Liver (tissue), 9 donors: ENCODE measurements around the gene CIAPIN1. TPM values are rescaled to one million over a fixed set of nuclear protein-coding genes. Genes with fewer than 3 reads are reported as not detected.

Experiments used
- DNase-seq: peaks from one replicate; pipeline ENCODE4 v3.0.0-alpha.2; 2017; ENCODE audit warnings: low spot score
- H3K27ac ChIP-seq, 2 donors: one replicate each; pipeline ENCODE4 v1.7.0; 2013; ENCODE audit warnings: inconsistent platforms in 2 of 2, low read length in 2 of 2, control low read depth in 1 of 2, low read depth in 1 of 2, mild to moderate bottlenecking in 1 of 2
- H3K27me3 ChIP-seq, 4 donors: one replicate each; pipeline versions ENCODE4 v1.6.1 to v1.7.0; 2013; ENCODE audit warnings: low read length in 3 of 4, inconsistent platforms in 1 of 4, mild to moderate bottlenecking in 1 of 4, moderate library complexity in 1 of 4; ENCODE audit not compliant: control insufficient read depth in 4 of 4, insufficient read depth in 4 of 4
- H3K36me3 ChIP-seq, 4 donors: one replicate each; pipeline versions ENCODE4 v1.6.1 to v1.7.0; 2013; ENCODE audit warnings: low read length in 3 of 4, mild to moderate bottlenecking in 3 of 4, low read depth in 1 of 4, moderate library complexity in 1 of 4; ENCODE audit not compliant: control insufficient read depth in 4 of 4, insufficient read depth in 3 of 4
- H3K4me1 ChIP-seq, 4 donors: one replicate each; pipeline versions ENCODE4 v1.6.1 to v1.7.0; 2013; ENCODE audit warnings: low read length in 3 of 4, mild to moderate bottlenecking in 3 of 4, moderate library complexity in 1 of 4; ENCODE audit not compliant: control insufficient read depth in 4 of 4, insufficient read depth in 4 of 4
- H3K4me3 ChIP-seq, 3 donors: one replicate each; pipeline versions ENCODE4 v1.6.1 to v1.7.0; 2013; ENCODE audit warnings: low read length in 3 of 3, control low read depth in 1 of 3, low read depth in 1 of 3, mild to moderate bottlenecking in 1 of 3
- H3K9ac ChIP-seq, 2 donors: one replicate each; pipeline ENCODE4 v1.7.0; 2013; ENCODE audit warnings: low read length in 2 of 2, mild to moderate bottlenecking in 2 of 2, moderate library complexity in 2 of 2, control low read depth in 1 of 2, low read depth in 1 of 2
- H3K9me3 ChIP-seq, 4 donors: one replicate each; pipeline versions ENCODE4 v1.6.1 to v1.7.0; 2013; ENCODE audit warnings: low read length in 3 of 4; ENCODE audit not compliant: control insufficient read depth in 4 of 4
- EGR1 ChIP-seq, 2 donors: IDR thresholded peaks; 2 replicates each; pipeline ENCODE4 v1.6.1; 2016 to 2018; ENCODE audit warnings: antibody characterized with exemption in 2 of 2, low read depth in 2 of 2
- FOXA1 ChIP-seq: IDR thresholded peaks from 2 replicates; pipeline ENCODE4 v1.6.1; 2016; ENCODE audit warnings: antibody characterized with exemption
- FOXA2 ChIP-seq: IDR thresholded peaks from 2 replicates; pipeline ENCODE4 v1.6.1; 2016; ENCODE audit warnings: antibody characterized with exemption
- GABPA ChIP-seq, 2 donors: IDR thresholded peaks in 1 of 2; conservative IDR thresholded peaks in 1 of 2; 2 replicates each; pipeline ENCODE4 v1.6.1; 2016; ENCODE audit warnings: antibody characterized with exemption in 2 of 2, mild to moderate bottlenecking in 1 of 2, moderate library complexity in 1 of 2
- HNF4A ChIP-seq, 2 donors: conservative IDR thresholded peaks; 2 replicates each; pipeline ENCODE4 v1.6.1; 2016; ENCODE audit warnings: antibody characterized with exemption in 2 of 2, mild to moderate bottlenecking in 2 of 2
- JUND ChIP-seq, 2 donors: IDR thresholded peaks; 2 replicates each; pipeline ENCODE4 v1.6.1; 2016; ENCODE audit warnings: antibody characterized with exemption in 2 of 2
- NR2F2 ChIP-seq: IDR thresholded peaks from 2 replicates; pipeline ENCODE4 v1.6.1; 2016; ENCODE audit warnings: antibody characterized with exemption
- RXRA ChIP-seq, 2 donors: IDR thresholded peaks; 2 replicates each; pipeline ENCODE4 v1.6.1; 2017 to 2018; ENCODE audit warnings: antibody characterized with exemption in 2 of 2, mild to moderate bottlenecking in 1 of 2
- SP1 ChIP-seq: IDR thresholded peaks from 2 replicates; pipeline ENCODE4 v1.6.1; 2018; ENCODE audit warnings: antibody characterized with exemption, mild to moderate bottlenecking
- TAF1 ChIP-seq: conservative IDR thresholded peaks from 2 replicates; pipeline ENCODE4 v1.6.1; 2016; ENCODE audit warnings: antibody characterized with exemption, mild to moderate bottlenecking
- WGBS: extraction: QIAGEN DNeasy Blood & Tissue Kit; methylation state at CpG from one replicate; pipeline ENCODE4 v1.1.7; 2013; 5-methylcytosine and 5-hydroxymethylcytosine counted together
- polyA plus RNA-seq, 2 donors: library from polyadenylated mRNA; stranded (reverse) in 1 of 2; unstranded in 1 of 2; fragments of 200-250 nt in 1 of 2; fragments of >200 nt in 1 of 2; fragmentation: Nextera tagmentation in 1 of 2; extraction: Ambion mirVana in 1 of 2; gene quantifications; one replicate each; pipeline versions ENCODE4 v1.2.1 to v1.2.3, GENCODE V29; 2013 to 2015
- total RNA-seq, 2 donors: library from RNA; depleted of rRNA; stranded (reverse); fragments of >200 nt; gene quantifications; one replicate each; pipeline ENCODE4 v1.2.3, GENCODE V29; 2014
- TF ChIP-seq, protein P1 (sequence below): fragments of 150-350 bp; IDR thresholded peaks from 2 replicates; pipeline ENCODE4 v1.5.1; 2017; ENCODE audit warnings: improper control_type of control experiment, low read depth, low read length; ENCODE audit not compliant: missing input control
- TF ChIP-seq, protein P2 (sequence below): IDR thresholded peaks from 2 replicates; pipeline ENCODE4 v1.6.1; 2016; ENCODE audit warnings: antibody characterized with exemption
- TF ChIP-seq, protein P3 (sequence below): IDR thresholded peaks from 2 replicates; pipeline ENCODE4 v1.6.1; 2016; ENCODE audit warnings: antibody characterized with exemption, mild to moderate bottlenecking
- TF ChIP-seq, protein P4 (sequence below): IDR thresholded peaks from 2 replicates; pipeline ENCODE4 v1.6.1; 2016; ENCODE audit warnings: antibody characterized with exemption
- TF ChIP-seq, protein P5 (sequence below): IDR thresholded peaks from 2 replicates; pipeline ENCODE4 v1.6.1; 2016; ENCODE audit warnings: antibody characterized with exemption
- donor health status: healthy.
- donor health status: healthy.
- donor health status: healthy.
- donor health status: healthy.
- donor health status: healthy.

CIAPIN1 gene
- total and polyA plus RNA-seq, 4 donors: 19.5 to 32.7 (median 23.4) TPM

DNA sequence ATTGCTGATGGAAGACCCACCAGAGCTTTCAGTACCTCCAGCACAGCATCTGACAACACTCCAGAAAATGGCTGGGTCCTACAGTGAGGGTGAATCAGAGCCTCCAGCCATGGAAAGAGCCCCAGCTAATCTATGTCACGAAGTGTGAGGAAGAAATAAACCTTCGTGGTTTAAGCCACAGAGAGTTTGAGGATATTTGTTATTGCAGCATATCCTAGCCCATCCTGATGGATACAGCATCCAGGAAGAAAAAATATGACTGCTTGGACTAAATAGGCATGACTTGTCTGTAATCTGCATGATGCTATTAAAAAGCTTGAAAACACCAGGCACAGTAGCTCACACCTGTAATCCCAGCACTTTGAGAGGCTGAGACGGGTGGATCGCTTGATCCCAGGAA is 55.9 kb downstream of the CIAPIN1 start:
- no peak overlapping the region for H3K27ac ChIP-seq
- no peak for DNase-seq
- WGBS: 90% methylated on average over 4 of the region's 4 CpGs
- no peaks in the 10 kb centered on the region for H3K4me1 ChIP-seq
- no peaks in the 10 kb centered on the region for H3K9me3 ChIP-seq
- no peaks in the 10 kb centered on the region for H3K27me3 ChIP-seq
- no peak overlapping the region for H3K4me3 ChIP-seq
- H3K9ac ChIP-seq: no peak overlapping the region
- TF ChIP-seq, protein P1, sequence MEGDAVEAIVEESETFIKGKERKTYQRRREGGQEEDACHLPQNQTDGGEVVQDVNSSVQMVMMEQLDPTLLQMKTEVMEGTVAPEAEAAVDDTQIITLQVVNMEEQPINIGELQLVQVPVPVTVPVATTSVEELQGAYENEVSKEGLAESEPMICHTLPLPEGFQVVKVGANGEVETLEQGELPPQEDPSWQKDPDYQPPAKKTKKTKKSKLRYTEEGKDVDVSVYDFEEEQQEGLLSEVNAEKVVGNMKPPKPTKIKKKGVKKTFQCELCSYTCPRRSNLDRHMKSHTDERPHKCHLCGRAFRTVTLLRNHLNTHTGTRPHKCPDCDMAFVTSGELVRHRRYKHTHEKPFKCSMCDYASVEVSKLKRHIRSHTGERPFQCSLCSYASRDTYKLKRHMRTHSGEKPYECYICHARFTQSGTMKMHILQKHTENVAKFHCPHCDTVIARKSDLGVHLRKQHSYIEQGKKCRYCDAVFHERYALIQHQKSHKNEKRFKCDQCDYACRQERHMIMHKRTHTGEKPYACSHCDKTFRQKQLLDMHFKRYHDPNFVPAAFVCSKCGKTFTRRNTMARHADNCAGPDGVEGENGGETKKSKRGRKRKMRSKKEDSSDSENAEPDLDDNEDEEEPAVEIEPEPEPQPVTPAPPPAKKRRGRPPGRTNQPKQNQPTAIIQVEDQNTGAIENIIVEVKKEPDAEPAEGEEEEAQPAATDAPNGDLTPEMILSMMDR: no peak
- no peak for TF ChIP-seq FOXA1
- TF ChIP-seq, protein P2, sequence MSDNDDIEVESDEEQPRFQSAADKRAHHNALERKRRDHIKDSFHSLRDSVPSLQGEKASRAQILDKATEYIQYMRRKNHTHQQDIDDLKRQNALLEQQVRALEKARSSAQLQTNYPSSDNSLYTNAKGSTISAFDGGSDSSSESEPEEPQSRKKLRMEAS: no peak
- TF ChIP-seq, protein P3, sequence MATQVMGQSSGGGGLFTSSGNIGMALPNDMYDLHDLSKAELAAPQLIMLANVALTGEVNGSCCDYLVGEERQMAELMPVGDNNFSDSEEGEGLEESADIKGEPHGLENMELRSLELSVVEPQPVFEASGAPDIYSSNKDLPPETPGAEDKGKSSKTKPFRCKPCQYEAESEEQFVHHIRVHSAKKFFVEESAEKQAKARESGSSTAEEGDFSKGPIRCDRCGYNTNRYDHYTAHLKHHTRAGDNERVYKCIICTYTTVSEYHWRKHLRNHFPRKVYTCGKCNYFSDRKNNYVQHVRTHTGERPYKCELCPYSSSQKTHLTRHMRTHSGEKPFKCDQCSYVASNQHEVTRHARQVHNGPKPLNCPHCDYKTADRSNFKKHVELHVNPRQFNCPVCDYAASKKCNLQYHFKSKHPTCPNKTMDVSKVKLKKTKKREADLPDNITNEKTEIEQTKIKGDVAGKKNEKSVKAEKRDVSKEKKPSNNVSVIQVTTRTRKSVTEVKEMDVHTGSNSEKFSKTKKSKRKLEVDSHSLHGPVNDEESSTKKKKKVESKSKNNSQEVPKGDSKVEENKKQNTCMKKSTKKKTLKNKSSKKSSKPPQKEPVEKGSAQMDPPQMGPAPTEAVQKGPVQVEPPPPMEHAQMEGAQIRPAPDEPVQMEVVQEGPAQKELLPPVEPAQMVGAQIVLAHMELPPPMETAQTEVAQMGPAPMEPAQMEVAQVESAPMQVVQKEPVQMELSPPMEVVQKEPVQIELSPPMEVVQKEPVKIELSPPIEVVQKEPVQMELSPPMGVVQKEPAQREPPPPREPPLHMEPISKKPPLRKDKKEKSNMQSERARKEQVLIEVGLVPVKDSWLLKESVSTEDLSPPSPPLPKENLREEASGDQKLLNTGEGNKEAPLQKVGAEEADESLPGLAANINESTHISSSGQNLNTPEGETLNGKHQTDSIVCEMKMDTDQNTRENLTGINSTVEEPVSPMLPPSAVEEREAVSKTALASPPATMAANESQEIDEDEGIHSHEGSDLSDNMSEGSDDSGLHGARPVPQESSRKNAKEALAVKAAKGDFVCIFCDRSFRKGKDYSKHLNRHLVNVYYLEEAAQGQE: no peak
- no peak for TF ChIP-seq TAF1
- TF ChIP-seq, protein P4, sequence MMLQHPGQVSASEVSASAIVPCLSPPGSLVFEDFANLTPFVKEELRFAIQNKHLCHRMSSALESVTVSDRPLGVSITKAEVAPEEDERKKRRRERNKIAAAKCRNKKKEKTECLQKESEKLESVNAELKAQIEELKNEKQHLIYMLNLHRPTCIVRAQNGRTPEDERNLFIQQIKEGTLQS: no peak
- no peak for TF ChIP-seq RXRA (IDR thresholded peaks at IDR 0.05)
- no peak for TF ChIP-seq JUND (IDR thresholded peaks at IDR 0.05)
- TF ChIP-seq, protein P5, sequence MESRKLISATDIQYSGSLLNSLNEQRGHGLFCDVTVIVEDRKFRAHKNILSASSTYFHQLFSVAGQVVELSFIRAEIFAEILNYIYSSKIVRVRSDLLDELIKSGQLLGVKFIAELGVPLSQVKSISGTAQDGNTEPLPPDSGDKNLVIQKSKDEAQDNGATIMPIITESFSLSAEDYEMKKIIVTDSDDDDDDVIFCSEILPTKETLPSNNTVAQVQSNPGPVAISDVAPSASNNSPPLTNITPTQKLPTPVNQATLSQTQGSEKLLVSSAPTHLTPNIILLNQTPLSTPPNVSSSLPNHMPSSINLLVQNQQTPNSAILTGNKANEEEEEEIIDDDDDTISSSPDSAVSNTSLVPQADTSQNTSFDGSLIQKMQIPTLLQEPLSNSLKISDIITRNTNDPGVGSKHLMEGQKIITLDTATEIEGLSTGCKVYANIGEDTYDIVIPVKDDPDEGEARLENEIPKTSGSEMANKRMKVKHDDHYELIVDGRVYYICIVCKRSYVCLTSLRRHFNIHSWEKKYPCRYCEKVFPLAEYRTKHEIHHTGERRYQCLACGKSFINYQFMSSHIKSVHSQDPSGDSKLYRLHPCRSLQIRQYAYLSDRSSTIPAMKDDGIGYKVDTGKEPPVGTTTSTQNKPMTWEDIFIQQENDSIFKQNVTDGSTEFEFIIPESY: no peak
- TF ChIP-seq HNF4A (conservative IDR thresholded peaks at IDR 0.05): no peak
- H3K36me3 ChIP-seq: no peaks in the 10 kb centered on the region

DNA sequence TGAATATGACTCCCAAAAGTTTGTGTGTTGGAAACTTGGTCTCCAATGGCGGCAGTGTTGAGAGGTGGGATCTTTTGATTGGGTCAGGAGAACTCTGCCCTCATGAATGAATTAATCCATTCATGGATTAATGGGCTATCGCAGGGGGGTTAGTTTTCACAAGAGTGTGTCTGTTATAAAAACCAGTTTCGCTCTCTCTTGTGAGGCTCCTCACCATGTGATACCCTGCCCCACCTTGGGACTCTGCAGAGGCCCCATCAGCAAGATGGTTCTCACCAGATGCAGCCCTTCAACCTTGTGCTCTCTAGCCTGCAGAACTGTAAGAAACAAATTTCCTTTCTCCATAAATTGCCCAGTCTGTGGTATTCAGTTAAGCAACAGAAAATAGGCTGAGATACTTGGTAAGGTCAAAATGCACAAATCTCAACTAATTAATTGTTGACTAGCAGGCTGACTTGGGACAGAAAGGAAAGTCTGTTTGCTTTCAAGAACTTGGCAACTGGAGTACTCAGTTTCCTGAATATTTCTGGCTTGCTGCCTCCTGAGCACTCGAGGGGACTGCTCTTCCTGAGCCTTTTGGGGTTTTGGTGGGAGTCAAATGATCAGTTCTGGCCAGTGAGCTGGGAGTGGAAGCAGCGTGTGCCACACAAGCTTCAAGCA is 56.4 kb downstream of the CIAPIN1 start:
- no peaks in the 10 kb centered on the region for H3K4me1 ChIP-seq
- no peak overlapping the region for H3K27ac ChIP-seq
- TF ChIP-seq, protein P4: no peak
- TF ChIP-seq RXRA (IDR thresholded peaks at IDR 0.05) (no peak), NR2F2 (peak; percentile 50), GABPA (IDR thresholded peaks at IDR 0.05 in 1 of 2, conservative IDR thresholded peaks at IDR 0.05 in 1 of 2) (no peak), FOXA2 (no peak), EGR1 (IDR thresholded peaks at IDR 0.05; ENCODE audit: low read depth in 2 of 2) (no peak), SP1 (no peak)
- TF ChIP-seq, protein P3: no peak
- DNase-seq: no peak
- WGBS: 72% methylated on average over 5 of the region's 5 CpGs
- H3K4me3 ChIP-seq: no peak overlapping the region
- H3K9ac ChIP-seq: no peak overlapping the region
- no peaks in the 10 kb centered on the region for H3K27me3 ChIP-seq
- H3K36me3 ChIP-seq: no peaks in the 10 kb centered on the region
- H3K9me3 ChIP-seq: no peaks in the 10 kb centered on the region
